ENCODE measurements around the gene DIO2.

Gene DIO2

GRCh38 chr14:80167793-80168448, 43.4 kb downstream of the DIO2 start:
- no peak for DNase-seq

GRCh38 chr14:80164991-80165721, 46.1 kb downstream of the DIO2 start:
- DNase-seq: no peak

GRCh38 chr14:80152763-80153162, 58.5 kb downstream of the DIO2 start:
- DNase-seq: no peak

GRCh38 chr14:80152166-80152565, 59.1 kb downstream of the DIO2 start:
- DNase-seq: no peak

GRCh38 chr14:80150301-80150700, 61.0 kb downstream of the DIO2 start:
- no peak for DNase-seq

Data from GOT3 (cell line).